HepG2 (cell line): ENCODE measurements around the gene ZNF446. TPM values are rescaled to one million over a fixed set of nuclear protein-coding genes. Genes with fewer than 3 reads are reported as not detected.

Experiments used
- CAMTA2 ChIP-seq: sonication (generic); formaldehyde crosslinking; IDR thresholded peaks from 2 replicates; pipeline ENCODE4 v1.4.0; 2020; ENCODE audit warnings: mild to moderate bottlenecking, missing genetic modification reagents, borderline replicate concordance
- CC2D1A ChIP-seq: sonication (generic); formaldehyde crosslinking; IDR thresholded peaks from 2 replicates; pipeline ENCODE4 v1.8.1; 2023; ENCODE audit warnings: mild to moderate bottlenecking, missing genetic modification reagents
- FLYWCH1 ChIP-seq: sonication (generic); formaldehyde crosslinking; IDR thresholded peaks from 2 replicates; pipeline ENCODE4 v1.8.1; 2023; ENCODE audit warnings: mild to moderate bottlenecking, missing genetic modification reagents
- GFI1 ChIP-seq: sonication (generic); formaldehyde crosslinking; IDR thresholded peaks from 2 replicates; pipeline ENCODE4 v1.5.0; 2020; ENCODE audit warnings: missing genetic modification reagents, mild to moderate bottlenecking, borderline replicate concordance
- ISL2 ChIP-seq: sonication (generic); formaldehyde crosslinking; IDR thresholded peaks from 2 replicates; pipeline ENCODE4 v1.5.0; 2020; ENCODE audit warnings: missing genetic modification reagents
- JARID2 ChIP-seq: sonication (generic); formaldehyde crosslinking; IDR thresholded peaks from 2 replicates; pipeline ENCODE4 v1.8.1; 2023; ENCODE audit warnings: missing genetic modification reagents, inconsistent platforms; ENCODE audit not compliant: insufficient replicate concordance
- KLF6 ChIP-seq: IDR thresholded peaks from 2 replicates; pipeline ENCODE4 v1.8.0; 2016; ENCODE audit warnings: missing biosample characterization, missing genetic modification reagents
- NRL ChIP-seq: sonication (generic); formaldehyde crosslinking; IDR thresholded peaks from 2 replicates; pipeline ENCODE4 v1.5.0; 2020; ENCODE audit warnings: missing genetic modification reagents, mild to moderate bottlenecking, moderate library complexity, borderline replicate concordance
- PRMT3 ChIP-seq: sonication (generic); formaldehyde crosslinking; IDR thresholded peaks from 2 replicates; pipeline ENCODE4 v1.8.1; 2022; ENCODE audit warnings: low read depth, mild to moderate bottlenecking, moderate library complexity, missing genetic modification reagents, borderline replicate concordance
- RNF219 ChIP-seq: sonication (generic); formaldehyde crosslinking; IDR thresholded peaks from 2 replicates; pipeline ENCODE4 v1.5.0; 2020; ENCODE audit warnings: mild to moderate bottlenecking, missing genetic modification reagents
- RXRA ChIP-seq: sonication (generic); formaldehyde crosslinking; IDR thresholded peaks from 2 replicates; pipeline ENCODE4 v1.5.1; 2020; ENCODE audit warnings: missing genetic modification reagents
- ZMAT3 ChIP-seq: sonication (generic); formaldehyde crosslinking; conservative IDR thresholded peaks from 2 replicates; pipeline ENCODE4 v1.7.0; 2021; ENCODE audit warnings: missing genetic modification reagents
- ZMYM3 ChIP-seq: sonication (generic); formaldehyde crosslinking; IDR thresholded peaks from 2 replicates; pipeline ENCODE4 v1.5.1; 2020; ENCODE audit warnings: mild to moderate bottlenecking, missing genetic modification reagents
- ZNF3 ChIP-seq: IDR thresholded peaks from 2 replicates; pipeline ENCODE4 v1.7.0; 2017; ENCODE audit warnings: inconsistent platforms
- ZNF33B ChIP-seq: sonication (generic); formaldehyde crosslinking; IDR thresholded peaks from 2 replicates; pipeline ENCODE4 v1.5.1; 2020; ENCODE audit warnings: mild to moderate bottlenecking, missing genetic modification reagents
- ZNF383 ChIP-seq: sonication (generic); formaldehyde crosslinking; IDR thresholded peaks from 2 replicates; pipeline ENCODE4 v1.4.0; 2020; ENCODE audit warnings: missing genetic modification reagents, mild to moderate bottlenecking, borderline replicate concordance
- ZNF7 ChIP-seq: IDR thresholded peaks from 2 replicates; pipeline ENCODE4 v1.6.1; 2016; ENCODE audit warnings: missing biosample characterization, missing genetic modification reagents
- ZNF775 ChIP-seq: sonication (generic); formaldehyde crosslinking; IDR thresholded peaks from 2 replicates; pipeline ENCODE4 v1.4.0; 2020; ENCODE audit warnings: missing genetic modification reagents, mild to moderate bottlenecking, moderate library complexity, borderline replicate concordance
- polyA plus RNA-seq, 8 experiments: library from polyadenylated mRNA; depleted of rRNA in 3 of 8; stranded (reverse) in 7 of 8; unstranded in 1 of 8; fragments of >200 nt; fragmentation: Illumina TruSeq in 4 of 8; extraction: Trizol in 4 of 8; gene quantifications; 2 replicates each; pipeline versions ENCODE4 v1.2.1 to v1.2.3, GENCODE V29; 2011 to 2016; ENCODE audit warnings: low read depth in 4 of 8, missing spikeins in 1 of 8, mixed read lengths in 1 of 8; ENCODE audit not compliant: insufficient read depth in 1 of 8
- total RNA-seq, 5 experiments: library from RNA; depleted of rRNA; stranded (reverse); fragments of >200 nt; fragmentation: Illumina TruSeq; extraction: Trizol; gene quantifications; 2 replicates each; pipeline ENCODE4 v1.2.3, GENCODE V29; 2016; ENCODE audit warnings: low read depth in 1 of 5
- TF ChIP-seq, protein P1 (sequence below): sonication (generic); formaldehyde crosslinking; IDR thresholded peaks from 2 replicates; pipeline ENCODE4 v1.5.0; 2020; ENCODE audit warnings: missing genetic modification reagents
- TF ChIP-seq, protein P2 (sequence below): sonication (generic); formaldehyde crosslinking; IDR thresholded peaks from 2 replicates; pipeline ENCODE4 v1.4.0; 2020; ENCODE audit warnings: mild to moderate bottlenecking, low read depth, missing genetic modification reagents
- TF ChIP-seq, protein P3 (sequence below): sonication (generic); formaldehyde crosslinking; IDR thresholded peaks from 2 replicates; pipeline ENCODE4 v1.8.1; 2023; ENCODE audit warnings: mild to moderate bottlenecking, inconsistent platforms, moderate library complexity, missing genetic modification reagents, borderline replicate concordance

The ZNF446 gene
- total and polyA plus RNA-seq, 2 of the 13 experiments (the other 11 are each of a cell fraction or from before 2014, with no cell fraction given) = 3.0 to 3.6 TPM

GRCh38 chr19:58519355-58520256 is 43.5 kb downstream of the ZNF446 start, which contains the start of gene ZBTB45 (continued):
- TF ChIP-seq, protein P1, sequence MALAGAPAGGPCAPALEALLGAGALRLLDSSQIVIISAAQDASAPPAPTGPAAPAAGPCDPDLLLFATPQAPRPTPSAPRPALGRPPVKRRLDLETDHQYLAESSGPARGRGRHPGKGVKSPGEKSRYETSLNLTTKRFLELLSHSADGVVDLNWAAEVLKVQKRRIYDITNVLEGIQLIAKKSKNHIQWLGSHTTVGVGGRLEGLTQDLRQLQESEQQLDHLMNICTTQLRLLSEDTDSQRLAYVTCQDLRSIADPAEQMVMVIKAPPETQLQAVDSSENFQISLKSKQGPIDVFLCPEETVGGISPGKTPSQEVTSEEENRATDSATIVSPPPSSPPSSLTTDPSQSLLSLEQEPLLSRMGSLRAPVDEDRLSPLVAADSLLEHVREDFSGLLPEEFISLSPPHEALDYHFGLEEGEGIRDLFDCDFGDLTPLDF = peak; percentile 79
- TF ChIP-seq ZMAT3 (CRISPR knock-in tag) = no peak; the same call in 1 of the 2 replicates
- peak; percentile 36 for TF ChIP-seq JARID2 (CRISPR knock-in tag)
- TF ChIP-seq KLF6 (CRISPR knock-in tag) = peak; percentile 87
- peak; percentile 88 for TF ChIP-seq ZNF33B (CRISPR knock-in tag)
- TF ChIP-seq CAMTA2 = peak; percentile 32; the same call in 1 of the 2 replicates
- peak; percentile 83 for TF ChIP-seq CC2D1A (CRISPR knock-in tag)
- TF ChIP-seq, protein P2, sequence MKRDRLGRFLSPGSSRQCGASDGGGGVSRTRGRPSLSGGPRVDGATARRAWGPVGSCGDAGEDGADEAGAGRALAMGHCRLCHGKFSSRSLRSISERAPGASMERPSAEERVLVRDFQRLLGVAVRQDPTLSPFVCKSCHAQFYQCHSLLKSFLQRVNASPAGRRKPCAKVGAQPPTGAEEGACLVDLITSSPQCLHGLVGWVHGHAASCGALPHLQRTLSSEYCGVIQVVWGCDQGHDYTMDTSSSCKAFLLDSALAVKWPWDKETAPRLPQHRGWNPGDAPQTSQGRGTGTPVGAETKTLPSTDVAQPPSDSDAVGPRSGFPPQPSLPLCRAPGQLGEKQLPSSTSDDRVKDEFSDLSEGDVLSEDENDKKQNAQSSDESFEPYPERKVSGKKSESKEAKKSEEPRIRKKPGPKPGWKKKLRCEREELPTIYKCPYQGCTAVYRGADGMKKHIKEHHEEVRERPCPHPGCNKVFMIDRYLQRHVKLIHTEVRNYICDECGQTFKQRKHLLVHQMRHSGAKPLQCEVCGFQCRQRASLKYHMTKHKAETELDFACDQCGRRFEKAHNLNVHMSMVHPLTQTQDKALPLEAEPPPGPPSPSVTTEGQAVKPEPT = peak; percentile 91
- TF ChIP-seq ZNF775 (CRISPR knock-in tag) = no peak
- peak; percentile 94; the same call in 1 of the 2 replicates for TF ChIP-seq NRL
- TF ChIP-seq ISL2 (CRISPR knock-in tag) = peak; percentile 78
- peak; percentile 80 for TF ChIP-seq GFI1 (CRISPR knock-in tag)
- TF ChIP-seq RXRA (CRISPR knock-in tag) = peak; percentile 91
- 0 out of 2 replicates have a peak, but pooled peaks have one; percentile 16 for TF ChIP-seq ZNF7 (CRISPR knock-in tag)
- TF ChIP-seq ZNF3 = peak; percentile 76
- TF ChIP-seq, protein P3, sequence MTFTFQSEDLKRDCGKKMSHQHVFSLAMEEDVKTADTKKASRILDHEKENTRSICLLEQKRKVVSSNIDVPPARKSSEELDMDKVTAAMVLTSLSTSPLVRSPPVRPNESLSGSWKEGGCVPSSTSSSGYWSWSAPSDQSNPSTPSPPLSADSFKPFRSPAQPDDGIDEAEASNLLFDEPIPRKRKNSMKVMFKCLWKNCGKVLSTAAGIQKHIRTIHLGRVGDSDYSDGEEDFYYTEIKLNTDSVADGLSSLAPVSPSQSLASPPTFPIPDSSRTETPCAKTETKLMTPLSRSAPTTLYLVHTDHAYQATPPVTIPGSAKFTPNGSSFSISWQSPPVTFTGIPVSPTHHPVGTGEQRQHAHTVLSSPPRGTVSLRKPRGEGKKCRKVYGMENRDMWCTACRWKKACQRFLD = peak; percentile 89
- TF ChIP-seq ZMYM3 (CRISPR knock-in tag) = peak; percentile 76; the same call in 1 of the 2 replicates
- peak; percentile 97 for TF ChIP-seq RNF219 (CRISPR knock-in tag)
- no peak for TF ChIP-seq ZNF383 (CRISPR knock-in tag)
- TF ChIP-seq PRMT3 (CRISPR knock-in tag) = peak; percentile 89; the same call in 1 of the 2 replicates
- no peak for TF ChIP-seq FLYWCH1 (CRISPR knock-in tag)
